GM23248 (cell line): ENCODE results near the gene DDR1.

Experiments
- EZH2 ChIP-seq: fragments of 200-600 bp; sonication (generic); IDR thresholded peaks from 2 replicates; pipeline ENCODE4 v1.6.1; 2018; ENCODE audit warnings: antibody characterized with exemption, mild to moderate bottlenecking; ENCODE audit not compliant: insufficient read depth, poor library complexity, severe bottlenecking
- EZH2phosphoT487 ChIP-seq: fragments of 200-600 bp; sonication (generic); IDR thresholded peaks from 2 replicates; pipeline ENCODE4 v1.6.1; 2018; ENCODE audit warnings: antibody characterized with exemption, moderate library complexity, mild to moderate bottlenecking, low read depth; ENCODE audit not compliant: insufficient read depth

- no peak for TF ChIP-seq EZH2
- TF ChIP-seq EZH2phosphoT487: no peak
Measured at GRCh38 chr6:30900863-30901417, 16.6 kb downstream of the DDR1 start.
